Progenitor cell of endocrine pancreas (in vitro differentiated cells): ENCODE results near the gene FBXO30. TPM values are rescaled to one million over a fixed set of nuclear protein-coding genes. Genes with fewer than 3 reads are reported as not detected.

Experiments used
- DNase-seq: peaks from one replicate; pipeline ENCODE4 v3.0.0; 2021; ENCODE audit warnings: low spot score; ENCODE audit not compliant: unreplicated experiment
- H3K27ac Mint-ChIP-seq: 2 replicates; pipeline ENCODE4 v1.8.0; 2021; ENCODE audit warnings: mild to moderate bottlenecking, moderate library complexity, mixed read lengths
- H3K27me3 Mint-ChIP-seq: 2 replicates; pipeline ENCODE4 v1.8.0; 2021; ENCODE audit warnings: mixed read lengths
- H3K36me3 Mint-ChIP-seq: 2 replicates; pipeline ENCODE4 v1.8.0; 2022; ENCODE audit warnings: mixed read lengths; ENCODE audit not compliant: insufficient read depth
- H3K4me1 Mint-ChIP-seq: 2 replicates; pipeline ENCODE4 v1.8.0; 2021; ENCODE audit warnings: low read depth, mixed read lengths
- H3K4me3 Mint-ChIP-seq: 2 replicates; pipeline ENCODE4 v1.8.0; 2021; ENCODE audit warnings: low read depth, mild to moderate bottlenecking, moderate library complexity, mixed read lengths
- H3K9me3 Mint-ChIP-seq: 2 replicates; pipeline ENCODE4 v1.8.0; 2021; ENCODE audit warnings: low read depth, mixed read lengths
- total RNA-seq: library from RNA; stranded (reverse); gene quantifications from 2 replicates; pipeline ENCODE4 v1.2.1, GENCODE V29; 2021
- TF ChIP-seq, protein P1 (sequence below): fragments of 200-600 bp; sonication (generic); IDR thresholded peaks from one replicate; pipeline ENCODE4 v1.5.0; 2021; ENCODE audit warnings: antibody characterized with exemption, mild to moderate bottlenecking; ENCODE audit not compliant: unreplicated experiment

Gene FBXO30
- total RNA-seq, 1 donor from 2014 or later, result 13.1 TPM

- no peak overlapping the region for H3K27ac Mint-ChIP-seq
- H3K9me3 Mint-ChIP-seq, result peaks cover 29% of the 10 kb centered on the region
- peaks cover 37% of the 10 kb centered on the region for H3K36me3 Mint-ChIP-seq
- DNase-seq, result no peak
- H3K4me3 Mint-ChIP-seq, result no peak overlapping the region
- no peaks in the 10 kb centered on the region for H3K27me3 Mint-ChIP-seq
- H3K4me1 Mint-ChIP-seq, result no peaks in the 10 kb centered on the region
- TF ChIP-seq, protein P1, sequence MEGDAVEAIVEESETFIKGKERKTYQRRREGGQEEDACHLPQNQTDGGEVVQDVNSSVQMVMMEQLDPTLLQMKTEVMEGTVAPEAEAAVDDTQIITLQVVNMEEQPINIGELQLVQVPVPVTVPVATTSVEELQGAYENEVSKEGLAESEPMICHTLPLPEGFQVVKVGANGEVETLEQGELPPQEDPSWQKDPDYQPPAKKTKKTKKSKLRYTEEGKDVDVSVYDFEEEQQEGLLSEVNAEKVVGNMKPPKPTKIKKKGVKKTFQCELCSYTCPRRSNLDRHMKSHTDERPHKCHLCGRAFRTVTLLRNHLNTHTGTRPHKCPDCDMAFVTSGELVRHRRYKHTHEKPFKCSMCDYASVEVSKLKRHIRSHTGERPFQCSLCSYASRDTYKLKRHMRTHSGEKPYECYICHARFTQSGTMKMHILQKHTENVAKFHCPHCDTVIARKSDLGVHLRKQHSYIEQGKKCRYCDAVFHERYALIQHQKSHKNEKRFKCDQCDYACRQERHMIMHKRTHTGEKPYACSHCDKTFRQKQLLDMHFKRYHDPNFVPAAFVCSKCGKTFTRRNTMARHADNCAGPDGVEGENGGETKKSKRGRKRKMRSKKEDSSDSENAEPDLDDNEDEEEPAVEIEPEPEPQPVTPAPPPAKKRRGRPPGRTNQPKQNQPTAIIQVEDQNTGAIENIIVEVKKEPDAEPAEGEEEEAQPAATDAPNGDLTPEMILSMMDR, result no peak
Measured at GRCh38 chr6:145783796-145784195, 30.8 kb downstream of the FBXO30 start.

DNA sequence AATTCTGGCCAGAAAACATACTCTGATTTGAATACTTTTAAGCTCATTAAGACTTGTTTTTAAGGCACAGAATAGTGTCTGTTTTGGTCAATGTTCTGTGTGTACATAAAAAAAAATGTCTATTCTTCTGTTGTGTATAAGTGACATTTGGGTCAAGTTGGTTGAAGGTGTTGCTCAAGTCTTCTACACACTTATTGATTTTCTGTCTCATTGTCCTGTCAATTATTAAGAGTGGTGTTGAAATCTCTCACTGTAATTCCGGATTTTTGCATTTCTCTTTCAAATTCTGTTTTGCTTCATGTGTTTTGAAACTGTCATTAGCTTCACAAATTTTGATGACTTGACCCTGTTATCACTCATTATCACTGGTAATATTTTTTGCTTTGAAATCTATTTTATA, 41.7 kb downstream of the FBXO30 start:
- Mint-ChIP-seq H3K36me3 (peaks cover 8% of the 10 kb centered on the region), H3K9me3 (peaks cover 39% of the 10 kb centered on the region), H3K27me3 (no peaks in the 10 kb centered on the region), H3K4me1 (peaks cover 5% of the 10 kb centered on the region), H3K4me3 (no peak overlapping the region), H3K27ac (peak overlapping the region; percentile 35)
- TF ChIP-seq, protein P1, result no peak
- no peak for DNase-seq

- Mint-ChIP-seq H3K27me3 (no peaks in the 10 kb centered on the region), H3K27ac (no peak overlapping the region), H3K4me1 (peaks cover 23% of the 10 kb centered on the region), H3K36me3 (peaks cover 2% of the 10 kb centered on the region), H3K4me3 (no peak overlapping the region), H3K9me3 (peaks cover 20% of the 10 kb centered on the region)
- no peak for DNase-seq
- TF ChIP-seq, protein P1, result no peak
Measured at GRCh38 chr6:145765449-145765848, 49.1 kb downstream of the FBXO30 start.

DNA sequence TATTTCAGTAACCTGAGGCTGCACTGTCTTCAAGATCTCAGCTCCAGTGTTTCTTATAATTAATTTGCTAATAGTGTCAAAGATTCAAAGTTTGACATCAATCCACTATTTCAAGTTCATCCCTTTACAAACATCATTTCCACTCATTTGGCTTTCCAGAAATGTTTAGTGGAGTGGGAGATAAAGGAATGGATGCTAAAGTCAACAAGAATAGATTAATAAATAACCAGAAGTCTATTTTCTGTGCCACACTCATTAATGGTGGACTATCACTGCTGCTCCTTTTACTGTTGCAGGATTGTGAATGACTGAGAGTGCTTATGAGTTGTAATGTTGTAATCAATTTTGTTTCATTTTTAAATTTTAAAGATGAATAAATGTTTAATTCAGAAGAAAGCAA, 50.9 kb downstream of the FBXO30 start:
- Mint-ChIP-seq H3K36me3 (peaks cover 2% of the 10 kb centered on the region), H3K9me3 (peaks cover 16% of the 10 kb centered on the region), H3K27me3 (no peaks in the 10 kb centered on the region), H3K27ac (no peak overlapping the region), H3K4me1 (peaks cover 23% of the 10 kb centered on the region), H3K4me3 (no peak overlapping the region)
- TF ChIP-seq, protein P1, result no peak
- no peak for DNase-seq

GRCh38 chr6:145761584-145761983, 53.0 kb downstream of the FBXO30 start:
- Mint-ChIP-seq H3K9me3 (peaks cover 14% of the 10 kb centered on the region), H3K4me1 (peaks cover 23% of the 10 kb centered on the region), H3K27ac (no peak overlapping the region), H3K4me3 (no peak overlapping the region), H3K36me3 (no peaks in the 10 kb centered on the region), H3K27me3 (no peaks in the 10 kb centered on the region)
- DNase-seq, result no peak
- TF ChIP-seq, protein P1, result no peak
